ENCODE data around the gene ARPP21.

ARPP21 gene

GRCh38 chr3:35641920-35642527 lies 2.7 kb downstream of the ARPP21 start:
- DNase-seq (ENCODE audit: low spot score), result no peak
- FAIRE-seq, result no peak

GRCh38 chr3:35643495-35643894 lies 4.2 kb downstream of the ARPP21 start:
- FAIRE-seq, result no peak
- no peak for DNase-seq (ENCODE audit: low spot score)

GRCh38 chr3:35644451-35644850 lies 5.1 kb downstream of the ARPP21 start:
- DNase-seq (ENCODE audit: low spot score) (no peak), FAIRE-seq (no peak)

- FAIRE-seq (no peak), DNase-seq (ENCODE audit: low spot score) (no peak)
These were observed 5.9 kb downstream of the ARPP21 start for GRCh38 chr3:35645189-35645588.

- no peak for FAIRE-seq
- DNase-seq (ENCODE audit: low spot score), result no peak
These were observed 6.8 kb downstream of the ARPP21 start for GRCh38 chr3:35646081-35646480.

- FAIRE-seq (no peak), DNase-seq (ENCODE audit: low spot score) (no peak)
These were observed 8.1 kb downstream of the ARPP21 start for GRCh38 chr3:35647461-35647860.

GRCh38 chr3:35648347-35648746 lies 9.0 kb downstream of the ARPP21 start:
- DNase-seq (ENCODE audit: low spot score), result no peak
- no peak for FAIRE-seq

- no peak for FAIRE-seq
- no peak for DNase-seq (ENCODE audit: low spot score)
These were observed 10.1 kb downstream of the ARPP21 start for GRCh38 chr3:35649405-35649804.

- DNase-seq (ENCODE audit: low spot score) (no peak), FAIRE-seq (no peak)
These were observed 12.1 kb downstream of the ARPP21 start for GRCh38 chr3:35651426-35651825.

GRCh38 chr3:35651851-35652250 lies 12.5 kb downstream of the ARPP21 start:
- no peak for DNase-seq (ENCODE audit: low spot score)
- no peak for FAIRE-seq

- FAIRE-seq (no peak), DNase-seq (ENCODE audit: low spot score) (no peak)
These were observed 14.0 kb downstream of the ARPP21 start for GRCh38 chr3:35653347-35653746.

GRCh38 chr3:35654476-35654875 lies 15.2 kb downstream of the ARPP21 start:
- DNase-seq (ENCODE audit: low spot score), result no peak
- FAIRE-seq, result no peak

GRCh38 chr3:35658686-35659085 lies 19.4 kb downstream of the ARPP21 start:
- DNase-seq (ENCODE audit: low spot score), result no peak
- FAIRE-seq, result no peak

GRCh38 chr3:35659768-35660167 lies 20.4 kb downstream of the ARPP21 start:
- FAIRE-seq, result no peak
- DNase-seq (ENCODE audit: low spot score), result peak; percentile 21

GRCh38 chr3:35663471-35663870 lies 24.1 kb downstream of the ARPP21 start:
- DNase-seq (ENCODE audit: low spot score) (no peak), FAIRE-seq (no peak)

- peak; percentile 75 for DNase-seq (ENCODE audit: low spot score)
- FAIRE-seq, result peak; percentile 48
These were observed 25.2 kb downstream of the ARPP21 start for GRCh38 chr3:35664460-35664919.

GRCh38 chr3:35665390-35666055 lies 26.2 kb downstream of the ARPP21 start:
- DNase-seq (ENCODE audit: low spot score) (no peak), FAIRE-seq (no peak)

GRCh38 chr3:35666888-35667287 lies 27.6 kb downstream of the ARPP21 start:
- no peak for FAIRE-seq
- DNase-seq (ENCODE audit: low spot score), result no peak

GRCh38 chr3:35670408-35670965 lies 31.2 kb downstream of the ARPP21 start:
- DNase-seq (ENCODE audit: low spot score), result no peak
- no peak for FAIRE-seq

GRCh38 chr3:35671483-35671882 lies 32.2 kb downstream of the ARPP21 start:
- DNase-seq (ENCODE audit: low spot score), result no peak
- no peak for FAIRE-seq

- FAIRE-seq, result no peak
- no peak for DNase-seq (ENCODE audit: low spot score)
These were observed 33.7 kb downstream of the ARPP21 start for GRCh38 chr3:35673017-35673416.

GRCh38 chr3:35674451-35675109 lies 35.3 kb downstream of the ARPP21 start:
- no peak for DNase-seq (ENCODE audit: low spot score)

More at GRCh38 chr3:35674451-35675109, 35.3 kb downstream of the ARPP21 start:
- FAIRE-seq, result no peak

All from urothelium cell line (cell line).